SK-N-MC (cell line): ENCODE results near the gene RC3H2.

Experiments used
- FOXP2 ChIP-seq: optimal IDR thresholded peaks from 2 replicates; pipeline ENCODE3; 2011; ENCODE audit warnings: mild to moderate bottlenecking, moderate library complexity; ENCODE audit not compliant: insufficient read depth; ENCODE audit errors: extremely low read length, control extremely low read depth
- POLR2AphosphoS5 ChIP-seq: IDR thresholded peaks from 2 replicates; pipeline ENCODE4 v1.6.1; 2012; ENCODE audit warnings: mild to moderate bottlenecking, low read depth, low read length, borderline replicate concordance

DNA sequence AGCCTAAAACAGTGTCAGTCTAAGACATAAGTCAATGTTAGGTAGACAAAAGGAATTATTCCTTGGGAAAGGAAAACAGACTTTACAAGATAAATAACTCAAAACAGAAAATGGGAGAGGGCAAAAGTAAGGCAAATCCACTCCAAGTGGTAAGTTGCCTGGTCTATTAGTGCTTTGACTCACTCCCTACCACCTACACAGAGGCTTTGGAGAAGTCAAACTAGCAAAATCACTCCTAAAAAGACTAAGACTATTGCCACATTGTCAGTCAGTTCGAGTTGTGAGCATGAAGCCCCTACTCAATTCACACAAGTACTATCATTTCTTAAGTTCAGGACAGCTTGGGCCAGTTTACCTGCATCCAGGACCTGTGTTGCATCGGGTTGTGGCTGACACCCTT is 13.2 kb upstream of the RC3H2 start:
- no peak for TF ChIP-seq FOXP2
- no peak for TF ChIP-seq POLR2AphosphoS5
